ENCODE data around the gene MYO1D.

MYO1D gene

DNA sequence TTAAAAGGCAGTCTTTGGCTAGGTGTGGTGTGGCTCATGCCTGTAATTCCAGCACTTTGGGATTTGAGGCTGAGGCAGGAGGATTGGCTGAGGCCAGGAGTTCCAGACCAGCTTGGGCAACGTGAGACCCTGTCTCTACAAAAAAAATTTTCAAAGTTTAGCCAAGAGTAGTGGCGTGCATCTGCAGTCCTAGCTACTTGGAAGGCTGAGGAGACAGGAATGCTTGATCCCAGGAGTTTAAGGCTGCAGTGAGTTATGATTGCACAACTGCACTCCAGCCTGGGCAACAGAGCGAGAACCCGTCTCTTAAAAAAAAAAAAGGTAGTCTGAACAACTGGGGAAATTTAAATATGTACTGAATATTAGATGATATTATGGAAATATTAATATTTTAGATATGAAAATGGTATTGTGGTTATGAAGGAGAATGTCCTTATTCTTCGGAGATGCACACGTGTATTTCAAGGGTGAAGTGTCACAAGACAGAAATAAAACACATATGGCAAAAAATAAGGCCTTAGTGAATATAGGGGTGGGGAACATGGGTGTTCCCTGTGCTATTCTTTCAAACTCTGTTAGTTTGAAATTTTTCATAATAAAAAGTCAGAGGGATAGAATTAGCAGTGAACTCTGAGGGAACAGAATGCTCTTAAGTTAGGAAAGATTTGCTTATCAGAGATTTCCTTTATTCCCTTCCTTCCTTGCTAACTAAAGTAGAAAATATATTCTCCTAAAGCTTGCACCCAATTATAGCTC, 245.4 kb downstream of the MYO1D start:
- H3K27me3 ChIP-seq (replicated peaks), result no peaks in the 10 kb centered on the region
- in situ Hi-C loops (cut with HindIII; ENCODE audit: low pct_ligation_motif_present, low sequenced_read_pairs), result no loop called here
- DNase-seq, result no peak
- H3K36me3 ChIP-seq (replicated peaks), result no peaks in the 10 kb centered on the region
- H3K27ac ChIP-seq, result no peak overlapping the region
- TF ChIP-seq, protein P1, sequence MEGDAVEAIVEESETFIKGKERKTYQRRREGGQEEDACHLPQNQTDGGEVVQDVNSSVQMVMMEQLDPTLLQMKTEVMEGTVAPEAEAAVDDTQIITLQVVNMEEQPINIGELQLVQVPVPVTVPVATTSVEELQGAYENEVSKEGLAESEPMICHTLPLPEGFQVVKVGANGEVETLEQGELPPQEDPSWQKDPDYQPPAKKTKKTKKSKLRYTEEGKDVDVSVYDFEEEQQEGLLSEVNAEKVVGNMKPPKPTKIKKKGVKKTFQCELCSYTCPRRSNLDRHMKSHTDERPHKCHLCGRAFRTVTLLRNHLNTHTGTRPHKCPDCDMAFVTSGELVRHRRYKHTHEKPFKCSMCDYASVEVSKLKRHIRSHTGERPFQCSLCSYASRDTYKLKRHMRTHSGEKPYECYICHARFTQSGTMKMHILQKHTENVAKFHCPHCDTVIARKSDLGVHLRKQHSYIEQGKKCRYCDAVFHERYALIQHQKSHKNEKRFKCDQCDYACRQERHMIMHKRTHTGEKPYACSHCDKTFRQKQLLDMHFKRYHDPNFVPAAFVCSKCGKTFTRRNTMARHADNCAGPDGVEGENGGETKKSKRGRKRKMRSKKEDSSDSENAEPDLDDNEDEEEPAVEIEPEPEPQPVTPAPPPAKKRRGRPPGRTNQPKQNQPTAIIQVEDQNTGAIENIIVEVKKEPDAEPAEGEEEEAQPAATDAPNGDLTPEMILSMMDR (IDR thresholded peaks at IDR 0.05; ENCODE audit: low read depth, low read length, missing control alignments), result no peak
- H3K4me3 ChIP-seq (ENCODE audit: low read depth, low read length), result no peak overlapping the region

DNA sequence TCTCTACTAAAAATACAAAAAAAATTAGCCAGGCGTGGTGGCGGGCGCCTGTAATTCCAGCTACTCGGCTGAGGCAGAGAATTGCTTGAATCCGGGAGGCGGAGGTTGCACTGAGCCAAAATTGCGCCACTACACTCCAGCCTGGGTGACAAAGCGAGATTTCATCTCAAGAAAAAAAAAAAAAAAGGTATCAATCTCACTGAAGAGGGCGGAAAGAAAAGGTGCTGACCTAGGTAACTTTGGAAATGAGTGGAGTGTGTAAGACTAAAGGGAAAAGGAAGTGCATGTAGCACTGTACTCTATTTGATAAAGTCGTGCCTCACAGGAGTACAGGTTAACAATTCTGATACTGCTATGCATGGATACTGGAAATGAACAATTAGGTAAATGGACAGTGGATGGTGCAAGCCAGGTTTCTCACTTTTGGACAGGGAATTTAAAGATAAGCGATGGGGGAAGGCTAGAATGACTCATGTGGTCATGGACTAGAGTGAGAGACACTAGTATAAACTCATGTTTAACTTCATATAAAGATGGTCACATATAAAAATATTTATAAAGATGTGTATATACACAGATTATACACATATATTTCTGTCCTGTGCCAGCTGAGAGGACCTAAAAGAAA, 247.2 kb downstream of the MYO1D start:
- DNase-seq, result no peak
- Histone ChIP-seq H3K36me3 (replicated peaks) (no peaks in the 10 kb centered on the region), H3K27ac (no peak overlapping the region), H3K4me3 (ENCODE audit: low read depth, low read length) (no peak overlapping the region), H3K27me3 (replicated peaks) (no peaks in the 10 kb centered on the region)
- TF ChIP-seq, protein P1 (IDR thresholded peaks at IDR 0.05; ENCODE audit: low read depth, low read length, missing control alignments), result no peak
- in situ Hi-C loops (cut with HindIII; ENCODE audit: low pct_ligation_motif_present, low sequenced_read_pairs), result no loop called here

DNA sequence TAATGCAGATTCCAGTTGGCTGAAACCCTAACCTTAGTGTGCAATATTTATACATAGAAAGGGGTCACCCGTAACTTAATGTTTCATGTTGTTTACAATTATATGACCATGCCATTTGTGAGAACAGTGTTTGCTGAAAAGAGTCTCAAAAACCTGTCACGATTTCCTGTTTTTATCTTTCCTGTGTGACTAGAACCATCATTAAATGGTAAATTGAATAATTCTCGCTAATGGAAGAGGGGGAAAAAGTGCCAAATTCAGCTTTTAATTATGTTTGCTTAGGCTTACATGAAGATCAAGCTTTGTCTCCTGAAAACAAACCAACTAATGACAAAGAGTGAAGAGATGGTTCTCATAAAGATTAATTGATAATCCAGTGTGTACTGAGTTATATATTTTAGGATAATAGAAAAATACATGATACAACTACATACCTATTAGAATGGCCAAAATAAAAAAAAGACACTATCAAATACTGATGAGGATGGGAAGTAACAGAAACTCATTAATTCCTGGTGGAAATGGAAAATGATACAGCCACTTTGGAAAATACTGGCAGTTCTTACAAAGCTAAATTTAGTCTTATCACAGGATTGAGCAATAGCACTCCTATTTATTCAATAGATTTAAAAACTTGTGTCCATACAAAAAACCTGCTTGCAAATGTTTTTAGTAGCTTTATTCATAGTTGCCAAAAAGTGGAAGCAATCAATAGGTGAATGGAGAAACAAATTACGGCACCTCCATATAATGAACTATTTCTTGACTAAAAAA, 248.5 kb downstream of the MYO1D start:
- Histone ChIP-seq H3K27me3 (replicated peaks) (no peaks in the 10 kb centered on the region), H3K36me3 (replicated peaks) (no peaks in the 10 kb centered on the region), H3K4me3 (ENCODE audit: low read depth, low read length) (no peak overlapping the region), H3K27ac (no peak overlapping the region)
- no peak for DNase-seq
- in situ Hi-C loops (cut with HindIII; ENCODE audit: low pct_ligation_motif_present, low sequenced_read_pairs), result no loop called here
- TF ChIP-seq, protein P1 (IDR thresholded peaks at IDR 0.05; ENCODE audit: low read depth, low read length, missing control alignments), result no peak

DNA sequence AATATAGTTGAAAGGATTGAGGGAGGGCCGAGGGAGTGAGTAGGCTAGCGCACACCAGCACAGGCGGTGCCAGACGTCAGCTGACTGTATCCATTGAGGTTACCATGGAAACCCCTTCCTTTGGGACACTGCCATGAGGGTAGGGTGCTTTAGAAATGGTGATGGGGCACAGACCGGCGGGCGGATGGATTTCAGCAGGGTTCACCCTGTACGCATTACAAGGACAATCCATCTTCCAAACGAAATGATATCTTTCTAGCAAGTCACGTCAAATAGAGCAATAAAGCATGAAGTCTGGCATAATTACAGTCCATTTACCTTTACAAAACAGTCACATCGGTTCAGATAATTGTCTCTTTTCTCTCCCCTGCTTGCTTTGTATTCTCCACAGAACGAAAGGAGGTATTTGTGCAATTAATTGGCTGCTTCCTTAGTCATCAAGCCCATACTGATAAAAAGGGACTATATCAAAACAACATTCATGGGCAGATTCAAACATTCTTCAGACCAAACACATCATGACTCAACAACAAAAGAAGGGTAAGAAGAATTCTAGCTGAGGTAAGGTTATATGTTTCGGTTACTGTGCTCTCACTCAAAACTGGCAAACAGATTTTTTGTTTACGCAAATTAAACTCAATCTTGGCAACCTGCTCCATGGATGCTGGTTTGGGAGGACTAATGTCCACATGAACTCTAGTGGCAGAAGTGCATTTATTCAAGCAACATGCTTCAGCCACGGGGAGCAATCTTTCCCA, 249.5 kb downstream of the MYO1D start:
- Histone ChIP-seq H3K4me3 (ENCODE audit: low read depth, low read length) (no peak overlapping the region), H3K27ac (no peak overlapping the region), H3K36me3 (replicated peaks) (no peaks in the 10 kb centered on the region), H3K27me3 (replicated peaks) (no peaks in the 10 kb centered on the region)
- in situ Hi-C loops (cut with HindIII; ENCODE audit: low pct_ligation_motif_present, low sequenced_read_pairs), result no loop called here
- TF ChIP-seq, protein P1 (IDR thresholded peaks at IDR 0.05; ENCODE audit: low read depth, low read length, missing control alignments), result no peak
- DNase-seq, result peak; percentile 39

DNA sequence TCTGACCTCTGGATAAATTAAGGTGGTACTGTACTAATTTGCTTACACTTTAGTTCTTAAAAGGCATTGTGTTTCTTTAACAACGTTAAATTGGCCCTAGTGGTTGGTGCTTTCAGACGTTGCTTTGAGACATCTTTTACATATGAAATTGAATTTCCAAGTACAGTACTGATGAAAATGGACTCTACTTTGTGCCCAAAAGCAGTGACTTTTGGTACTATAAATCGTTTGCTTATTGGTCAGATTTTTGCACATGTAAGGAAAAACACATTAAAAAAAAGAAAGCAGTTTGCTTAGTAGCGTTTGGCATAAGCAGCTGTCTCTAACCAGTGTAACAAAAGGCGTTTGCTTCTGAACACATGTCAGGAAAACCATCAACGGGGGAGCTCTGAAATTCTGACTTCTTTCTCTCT, 250.5 kb downstream of the MYO1D start:
- no peak for DNase-seq
- Histone ChIP-seq H3K4me3 (ENCODE audit: low read depth, low read length) (no peak overlapping the region), H3K27me3 (replicated peaks) (no peaks in the 10 kb centered on the region), H3K36me3 (replicated peaks) (no peaks in the 10 kb centered on the region), H3K27ac (no peak overlapping the region)
- in situ Hi-C loops (cut with HindIII; ENCODE audit: low pct_ligation_motif_present, low sequenced_read_pairs), result no loop called here
- TF ChIP-seq, protein P1 (IDR thresholded peaks at IDR 0.05; ENCODE audit: low read depth, low read length, missing control alignments), result no peak

Measured in brain microvascular endothelial cell (primary cell).